GM12801 (cell line): Measurements from ENCODE around the gene RCAN2.

Experiments used
- CTCF ChIP-seq: IDR thresholded peaks from one replicate; pipeline ENCODE4 v1.5.1; 2011; ENCODE audit warnings: control low read depth; ENCODE audit not compliant: insufficient read length; ENCODE audit errors: extremely low read depth

Gene RCAN2

DNA sequence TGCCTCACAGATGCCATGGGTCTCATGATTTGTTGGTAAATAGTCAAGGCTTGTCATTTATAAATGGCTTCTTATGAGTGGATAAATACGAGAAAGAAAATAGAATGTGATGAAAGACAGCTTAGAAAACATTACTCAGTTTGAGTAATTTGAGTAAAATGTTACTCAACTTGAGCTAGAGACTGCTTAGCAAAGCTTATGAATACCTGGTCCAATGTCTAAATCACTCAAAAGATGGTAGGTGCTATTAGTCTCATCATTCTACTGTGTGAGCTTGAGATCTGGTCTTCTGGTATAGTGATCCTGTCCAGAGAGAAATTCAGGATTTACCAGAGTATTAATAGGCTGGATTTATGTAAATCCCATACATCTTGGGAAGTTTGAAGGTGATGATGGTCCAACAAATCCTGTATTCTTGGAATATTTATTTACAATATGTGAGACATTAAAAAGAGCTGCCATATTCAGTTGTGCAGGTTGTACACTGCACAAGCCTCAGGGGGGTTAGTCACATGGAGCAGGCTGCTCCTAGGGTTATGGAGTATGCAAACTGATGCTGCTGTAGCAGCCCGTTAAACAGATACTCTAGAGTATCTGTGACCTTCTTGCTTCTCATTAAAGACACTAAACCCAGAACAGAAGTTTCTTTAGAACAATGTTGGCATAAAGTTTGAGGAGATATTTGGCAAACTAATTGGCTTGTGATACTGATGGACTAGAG lies 112.9 kb downstream of the RCAN2 start:
- TF ChIP-seq CTCF, result no peak

GRCh38 chr6:46377209-46377608 lies 114.0 kb downstream of the RCAN2 start:
- no peak for TF ChIP-seq CTCF

GRCh38 chr6:46376562-46377061 lies 114.6 kb downstream of the RCAN2 start:
- no peak for TF ChIP-seq CTCF

DNA sequence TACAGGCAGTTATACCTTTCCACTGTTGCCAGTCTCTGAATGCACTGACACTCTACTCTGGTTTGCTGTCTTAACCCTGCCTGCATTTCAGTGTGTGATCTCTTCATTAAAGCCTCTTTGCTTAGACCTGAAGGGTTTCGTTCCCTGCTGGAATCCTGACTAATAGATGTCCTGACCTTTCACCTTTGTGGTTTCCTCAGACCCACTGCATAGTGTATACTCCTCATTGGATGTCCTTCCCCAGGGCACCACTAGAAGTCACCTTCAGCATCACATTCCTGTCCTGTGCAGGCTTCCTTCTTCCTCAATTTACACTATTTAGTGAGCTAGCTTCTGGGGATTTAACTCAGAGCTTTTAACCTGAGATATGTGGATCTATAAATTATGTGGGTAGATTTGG lies 120.6 kb downstream of the RCAN2 start:
- no peak for TF ChIP-seq CTCF

DNA sequence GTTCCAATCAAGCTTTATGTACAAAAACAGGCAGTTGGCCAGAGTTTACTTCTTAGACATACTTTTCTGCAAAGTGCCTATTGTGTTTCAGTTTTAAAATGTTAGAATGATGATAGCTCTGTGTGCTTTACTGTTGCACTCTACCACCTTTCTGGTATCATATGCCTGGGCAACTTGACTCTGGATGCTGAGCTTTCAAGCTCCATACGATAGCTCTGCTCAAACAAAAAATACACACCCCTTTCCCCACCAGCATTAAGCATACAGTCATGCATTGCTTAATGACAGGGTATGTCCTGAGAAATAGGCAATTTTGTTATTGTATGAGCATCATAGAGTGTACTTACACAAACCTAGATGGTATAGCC lies 123.1 kb downstream of the RCAN2 start:
- no peak for TF ChIP-seq CTCF

- TF ChIP-seq CTCF, result no peak
Observed at GRCh38 chr6:46367354-46368168, 123.7 kb downstream of the RCAN2 start.

- no peak for TF ChIP-seq CTCF
Observed at GRCh38 chr6:46366190-46366900, 124.9 kb downstream of the RCAN2 start.
